DMS114 treated with DMSO at 0.1 percent for 48 hours (cell line): ENCODE measurements around the gene SMG1.

Experiments used
- DNase-seq: peaks from one replicate; lab custom pipeline; 2025; ENCODE audit not compliant: unreplicated experiment; lab: John Stamatoyannopoulos, UW

SMG1 gene

DNA sequence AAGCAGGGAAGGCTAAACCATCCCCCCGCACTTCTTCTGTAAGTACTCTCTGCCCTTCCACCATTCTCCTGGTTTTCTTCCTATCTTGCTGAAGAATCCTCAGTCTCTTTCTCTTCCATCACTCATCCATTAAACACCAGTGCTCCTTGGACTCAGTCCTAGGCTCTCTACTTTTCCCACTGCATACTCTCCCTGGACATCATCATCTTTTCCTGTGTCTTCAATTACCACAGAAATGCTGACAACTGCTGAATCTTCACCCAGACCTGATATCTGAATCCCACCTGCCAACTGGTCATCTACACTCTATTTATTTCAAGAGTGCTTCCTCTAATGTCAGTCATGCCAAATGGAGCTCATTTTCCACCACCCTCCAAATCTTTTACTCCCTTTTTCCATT, 71.0 kb downstream of the SMG1 start:
- no peak for DNase-seq

DNA sequence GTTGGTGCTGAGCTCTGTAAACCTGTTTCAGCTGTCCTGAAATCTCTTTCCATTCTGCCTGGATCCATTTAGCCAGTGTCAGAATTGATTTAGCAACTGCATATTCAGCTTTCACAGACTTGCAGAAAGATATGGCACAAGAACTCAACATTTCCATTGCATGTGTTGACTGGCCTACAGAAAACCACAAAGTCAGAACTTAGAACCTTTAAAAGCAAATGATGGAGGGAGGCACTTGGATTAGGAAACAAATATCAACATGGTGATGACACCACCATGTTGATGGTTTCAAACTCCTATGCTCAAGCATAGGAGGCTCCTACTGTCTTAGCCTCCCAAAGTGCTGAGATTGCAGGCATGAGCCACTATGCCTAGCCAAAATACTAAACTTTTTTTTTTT, 72.5 kb downstream of the SMG1 start:
- DNase-seq: no peak

DNA sequence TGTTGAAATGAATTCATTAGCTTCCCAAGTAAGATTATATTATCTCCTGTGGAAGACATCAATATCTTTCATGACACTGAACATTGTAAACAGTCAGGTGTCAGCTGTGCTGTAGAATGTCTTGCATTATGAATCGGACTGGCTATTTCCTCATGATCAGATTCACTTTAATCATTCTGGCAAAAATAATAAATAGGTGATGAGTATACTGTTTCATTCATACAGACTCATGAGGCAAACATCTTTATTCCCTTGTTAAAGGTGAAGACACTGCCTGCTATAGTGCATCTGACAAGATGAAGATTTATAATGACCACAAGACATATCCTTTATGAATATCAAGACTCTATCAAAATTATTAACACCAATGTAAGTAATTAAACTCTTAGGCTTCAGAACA, 73.6 kb downstream of the SMG1 start:
- DNase-seq: no peak

DNA sequence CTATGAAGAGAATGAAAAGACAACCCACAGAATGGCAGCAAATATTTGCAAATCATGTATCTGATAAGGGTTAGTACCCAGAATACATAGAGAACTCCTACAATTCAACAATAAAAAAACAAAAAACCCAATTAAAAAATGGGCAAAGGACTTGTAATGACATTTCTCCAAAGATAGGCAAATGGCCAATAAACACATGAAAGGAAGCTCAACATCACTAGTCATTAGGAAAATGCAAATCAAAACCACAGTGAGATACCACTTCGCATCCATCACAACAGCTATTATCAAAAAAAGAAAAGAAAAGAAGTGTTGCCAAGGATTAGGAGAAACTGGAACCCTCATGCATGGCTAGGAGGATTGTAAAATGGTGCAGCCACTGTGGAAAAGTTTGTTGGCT, 79.8 kb downstream of the SMG1 start:
- DNase-seq: no peak

DNA sequence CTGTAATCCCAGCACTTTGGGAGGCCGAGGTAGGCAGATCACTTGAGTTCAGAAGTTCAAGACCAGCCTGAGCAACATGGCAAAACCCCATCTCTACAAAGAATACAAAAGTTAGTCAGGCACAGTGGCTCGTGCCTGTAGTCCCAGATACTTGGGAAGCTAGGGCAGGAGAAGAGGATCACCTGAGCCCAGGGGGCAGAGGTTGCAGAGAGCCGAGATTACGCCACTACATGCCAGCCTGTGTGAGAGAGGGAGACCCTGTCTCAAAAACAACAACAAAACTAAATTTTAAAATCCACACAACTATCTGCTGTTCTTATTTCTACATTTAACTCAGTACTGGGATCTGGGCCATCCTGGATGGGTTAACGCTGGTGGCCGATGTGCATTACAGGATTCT, 83.6 kb downstream of the SMG1 start:
- no peak for DNase-seq

- DNase-seq: no peak
These were observed 84.2 kb downstream of the SMG1 start for GRCh38 chr16:18841833-18842525.

- DNase-seq: no peak
These were observed 86.7 kb downstream of the SMG1 start for GRCh38 chr16:18839555-18839954.

GRCh38 chr16:18836702-18837101, 89.5 kb downstream of the SMG1 start:
- no peak for DNase-seq

DNA sequence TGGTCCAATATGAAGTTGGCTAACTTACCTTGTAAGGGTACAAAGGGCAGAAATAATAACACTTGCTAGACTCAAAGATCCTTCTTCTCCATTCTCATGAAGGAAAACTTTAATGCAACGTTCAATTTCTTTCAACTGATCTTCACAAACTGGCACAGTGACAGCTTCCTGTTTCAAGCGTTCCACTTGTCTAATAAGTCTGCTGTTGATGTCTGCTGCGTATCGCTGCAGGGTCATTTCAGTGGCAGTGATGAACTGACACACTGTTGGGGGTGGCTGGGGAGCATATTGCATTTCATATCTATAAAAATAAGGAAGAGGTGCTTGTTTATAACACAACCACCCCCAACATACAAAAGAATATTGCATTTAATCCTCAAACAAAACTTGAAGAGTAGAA, 91.3 kb downstream of the SMG1 start:
- DNase-seq: no peak

DNA sequence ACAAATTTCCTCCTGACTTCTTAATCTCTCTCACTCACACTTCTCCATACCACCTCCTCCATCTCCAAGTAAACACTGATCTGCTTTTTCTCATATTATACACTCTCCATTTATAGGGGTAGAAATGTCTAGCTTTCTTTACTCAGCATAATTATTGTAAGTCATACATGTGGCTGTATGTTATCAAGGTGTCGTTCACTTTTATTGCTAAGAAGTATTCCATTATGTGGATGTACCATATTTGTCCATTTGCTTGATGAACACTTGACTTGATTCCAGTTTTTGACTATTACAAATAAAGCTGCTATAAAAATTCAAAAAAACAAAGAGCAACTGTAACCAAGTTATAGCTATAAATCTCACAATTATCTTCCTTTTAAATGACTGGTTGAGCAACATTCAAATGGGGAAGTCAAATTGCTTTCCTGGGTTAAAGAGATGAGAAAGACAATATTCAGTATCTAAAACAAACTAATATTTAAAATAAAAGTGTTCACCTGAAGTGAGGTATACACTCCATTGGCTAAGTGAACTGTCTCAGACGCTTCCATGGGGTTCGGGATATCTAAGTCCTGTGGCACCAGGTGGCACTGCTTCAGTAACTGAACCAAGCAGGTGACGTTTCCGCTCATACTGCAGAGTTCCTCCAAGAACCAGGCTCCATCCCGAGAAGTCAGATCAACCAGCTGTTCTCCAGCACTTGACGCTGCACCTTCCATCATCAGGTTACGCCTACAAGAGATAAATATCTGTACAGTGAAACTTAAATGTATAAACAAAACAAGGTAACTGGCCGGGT, 92.3 kb downstream of the SMG1 start:
- DNase-seq: no peak

DNA sequence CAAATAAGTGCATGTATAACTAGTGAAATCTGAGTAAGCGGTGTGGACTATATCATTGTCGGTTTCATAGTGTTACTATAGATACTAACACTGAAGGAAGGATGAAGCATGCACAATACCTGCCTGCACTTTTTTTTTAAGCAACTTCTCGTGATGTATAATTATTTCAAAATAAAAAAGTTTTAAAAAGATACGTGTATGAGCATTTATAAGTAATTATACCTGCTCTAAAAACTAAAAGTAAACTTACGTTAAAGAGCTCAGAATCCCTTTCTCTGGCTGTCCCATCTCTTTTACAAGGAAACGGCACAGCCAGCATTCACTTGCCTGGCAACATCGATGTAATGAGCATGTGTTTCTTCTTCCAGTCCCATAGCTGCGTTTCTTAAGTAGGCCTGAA, 93.6 kb downstream of the SMG1 start:
- no peak for DNase-seq

DNA sequence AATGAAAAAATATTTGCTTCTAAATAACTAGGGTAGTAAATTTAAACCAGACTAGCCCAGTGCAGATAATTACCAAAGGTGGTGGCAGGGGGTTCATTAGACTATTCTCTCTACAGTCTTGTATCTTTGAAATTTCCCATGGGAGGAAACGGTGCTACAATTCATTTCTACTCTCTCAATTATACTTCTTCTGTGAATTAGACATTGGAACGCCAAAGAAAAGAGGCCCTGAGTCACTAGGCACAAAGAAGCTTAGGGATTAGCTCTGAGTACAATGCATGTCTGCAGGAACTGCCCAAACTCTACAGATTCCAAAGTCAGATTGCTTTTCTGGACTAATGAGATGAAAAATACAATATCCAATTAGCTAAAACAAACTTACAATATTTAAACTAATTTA, 94.2 kb downstream of the SMG1 start:
- no peak for DNase-seq

DNA sequence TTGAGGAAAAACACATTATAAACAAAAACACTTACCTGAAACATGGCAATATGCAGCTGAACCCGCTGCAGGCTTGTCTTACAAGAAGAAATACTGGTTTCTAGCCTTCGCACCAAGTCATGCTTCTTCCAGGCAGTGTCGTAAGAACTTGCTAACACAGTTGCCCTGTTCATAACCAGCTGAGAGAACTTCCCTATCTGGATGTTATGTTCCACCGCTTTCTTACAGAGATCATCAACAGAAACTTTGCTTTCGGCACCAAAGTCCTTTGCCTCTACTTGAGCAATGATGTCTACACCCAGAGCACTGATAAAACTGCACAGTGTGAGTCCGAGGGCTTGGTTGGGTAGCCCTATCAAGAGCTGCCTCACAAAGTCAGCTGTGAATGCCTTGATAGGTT, 97.0 kb downstream of the SMG1 start:
- DNase-seq: no peak

DNA sequence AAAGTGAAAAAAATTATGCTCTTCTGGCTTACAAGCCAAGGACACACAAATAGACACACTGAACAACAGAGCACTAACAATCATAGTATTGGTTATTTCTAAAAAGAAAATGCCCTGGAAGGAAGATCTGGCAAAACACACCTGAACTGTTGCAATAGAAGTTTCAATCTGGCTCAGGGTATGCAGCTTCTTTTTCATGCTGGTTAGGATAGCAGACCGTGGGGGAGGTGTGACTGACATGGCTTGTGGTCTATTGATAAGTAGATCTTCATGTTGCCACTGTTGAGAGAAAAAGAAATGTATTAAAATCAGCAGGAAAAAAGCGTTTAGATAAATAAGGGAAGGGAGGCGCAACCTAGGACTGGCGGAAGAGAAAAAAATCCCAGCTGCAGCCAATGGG, 98.3 kb downstream of the SMG1 start:
- no peak for DNase-seq

DNA sequence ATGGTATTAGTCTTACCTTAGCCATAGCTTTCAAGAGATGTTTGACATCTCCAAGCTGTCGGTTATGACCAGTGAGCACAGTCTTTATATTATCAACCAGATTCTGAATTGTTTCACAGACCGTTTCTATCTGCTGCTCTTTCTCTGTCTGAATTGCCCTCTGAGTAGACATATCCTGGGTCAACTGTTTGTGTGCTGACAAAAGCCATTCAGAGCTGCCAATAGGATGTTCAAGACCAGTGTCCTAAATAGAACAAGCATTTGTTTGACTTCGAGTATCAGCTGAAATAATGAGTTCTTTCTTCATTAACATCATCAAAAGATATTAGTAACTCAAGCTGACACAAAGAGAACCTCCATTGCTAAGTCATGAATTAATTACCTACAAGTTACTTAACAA, 109.9 kb downstream of the SMG1 start:
- no peak for DNase-seq

- no peak for DNase-seq
These were observed 114.3 kb downstream of the SMG1 start for GRCh38 chr16:18811925-18812324.

DNA sequence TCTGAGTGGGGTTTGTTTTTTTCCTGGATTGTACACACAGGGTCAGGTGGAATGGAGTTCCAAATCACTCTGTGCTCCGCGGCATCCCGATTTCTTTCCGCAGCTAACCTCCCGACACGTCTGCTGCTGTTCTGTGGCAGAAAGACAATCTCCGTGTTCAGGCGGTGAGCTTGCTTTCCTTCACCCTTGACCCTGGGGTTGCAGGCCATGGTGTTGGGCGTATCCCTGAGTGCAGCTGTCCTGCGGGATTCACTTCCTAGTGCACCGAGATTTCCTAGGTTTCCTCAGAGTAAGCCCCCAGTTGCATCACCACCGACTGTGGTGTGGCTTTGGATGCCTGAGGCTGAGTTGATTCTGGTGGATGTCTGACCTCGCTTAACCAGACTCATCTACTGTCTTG, 117.0 kb downstream of the SMG1 start:
- no peak for DNase-seq

DNA sequence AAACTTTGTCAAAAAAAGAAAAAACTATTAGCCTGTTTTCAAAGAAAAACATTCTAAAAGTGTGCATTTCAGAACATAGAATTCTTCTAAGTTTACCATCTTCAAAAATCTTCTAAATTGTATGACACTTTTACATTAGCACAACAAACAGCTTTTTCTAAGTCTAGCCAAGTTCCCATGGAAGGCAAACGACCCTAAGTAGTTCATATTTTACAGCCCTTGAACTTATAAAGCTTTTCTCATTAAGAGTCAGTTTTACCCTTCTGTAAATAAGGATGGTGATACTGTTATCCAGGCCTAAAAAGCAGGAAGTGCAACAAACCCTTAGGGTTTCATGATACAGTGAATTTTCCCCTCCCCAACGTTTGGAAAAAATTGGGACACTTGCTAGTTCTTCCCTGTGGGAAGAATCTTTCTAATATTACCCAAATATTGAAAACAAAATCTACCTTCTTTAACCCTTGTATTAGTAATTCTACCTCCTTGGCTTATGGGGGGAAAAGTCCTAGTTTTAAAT, 120.9 kb downstream of the SMG1 start:
- DNase-seq: no peak

GRCh38 chr16:18804540-18804939, 121.7 kb downstream of the SMG1 start:
- no peak for DNase-seq

GRCh38 chr16:18803569-18804462, 122.4 kb downstream of the SMG1 start:
- DNase-seq: no peak

- no peak for DNase-seq
These were observed 123.4 kb downstream of the SMG1 start for GRCh38 chr16:18802767-18803343.
